Measurements from ENCODE around the gene MYBPC2. TPM values are rescaled to one million over a fixed set of nuclear protein-coding genes. Genes with fewer than 3 reads are reported as not detected.

The MYBPC2 gene
- total RNA-seq, 1 donor from 2014 or later: not detected

DNA sequence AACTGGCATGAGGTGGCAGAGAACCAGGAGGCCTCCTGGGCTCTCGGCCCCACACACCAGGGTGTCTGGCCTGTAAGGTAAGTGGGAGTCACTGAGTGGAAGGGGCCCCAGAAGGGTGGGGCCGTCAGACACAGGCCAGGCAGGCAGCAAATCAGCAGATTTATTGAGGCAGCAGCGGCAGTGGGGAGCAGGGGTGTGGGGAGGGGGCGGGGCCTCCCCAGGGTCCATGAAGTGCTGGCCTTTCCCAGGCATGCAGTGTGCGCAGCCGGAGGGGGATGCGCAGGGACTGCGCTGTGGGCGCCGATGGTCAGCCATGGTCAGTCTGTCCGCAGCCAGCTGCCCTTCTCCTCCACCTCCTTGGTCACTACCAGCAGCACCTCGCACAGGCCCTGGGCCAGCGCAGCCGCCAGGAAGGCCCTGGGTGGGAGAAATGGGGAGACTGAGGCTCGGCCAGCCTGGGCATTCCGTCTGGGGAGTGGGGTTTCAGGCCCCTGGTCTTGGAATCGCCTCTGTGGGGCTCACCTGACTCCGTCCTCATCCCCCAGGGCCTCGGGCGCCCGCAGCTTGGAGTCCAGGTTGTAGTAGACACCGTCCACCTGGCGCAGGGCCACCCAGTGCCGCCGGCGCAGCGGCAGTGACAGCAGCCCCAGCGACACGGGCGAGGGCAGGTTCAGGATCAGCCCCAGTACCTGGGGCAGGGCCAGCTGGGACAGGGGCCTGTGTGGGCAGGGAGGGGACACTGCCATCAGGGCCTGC lies 73.3 kb downstream of the MYBPC2 start:
- Histone ChIP-seq H2AFZ (ENCODE audit: low read depth, low read length) (no peak overlapping the region), H4K20me1 (ENCODE audit: insufficient read depth, low read length) (no peaks in the 10 kb centered on the region), H3K9ac (ENCODE audit: low read length) (no peak overlapping the region), H3K4me2 (ENCODE audit: low read length) (no peak overlapping the region), H3K27ac (ENCODE audit: low read depth, low read length) (no peak overlapping the region), H3K4me3 (ENCODE audit: insufficient read depth, low read depth, low read length) (no peak overlapping the region), H3K27me3 (ENCODE audit: insufficient read depth, low read length) (no peaks in the 10 kb centered on the region), H3K9me3 (ENCODE audit: insufficient read depth, low read depth, low read length) (no peaks in the 10 kb centered on the region), H3K79me2 (ENCODE audit: insufficient read depth, low read length) (peaks cover 9% of the 10 kb centered on the region), H3K4me1 (ENCODE audit: insufficient read depth, low read length) (peaks cover 4% of the 10 kb centered on the region), H3K36me3 (ENCODE audit: insufficient read depth, low read length) (no peaks in the 10 kb centered on the region)
- Mint-ChIP-seq H3K4me1 (ENCODE audit: low read depth, unreplicated experiment) (no peaks in the 10 kb centered on the region), H3K9me3 (ENCODE audit: unreplicated experiment) (peaks cover 21% of the 10 kb centered on the region), H3K27me3 (ENCODE audit: low read depth, unreplicated experiment) (no peaks in the 10 kb centered on the region), H3K36me3 (ENCODE audit: low read depth, unreplicated experiment) (no peaks in the 10 kb centered on the region), H3K4me3 (ENCODE audit: unreplicated experiment) (no peak overlapping the region), H3K27ac (ENCODE audit: unreplicated experiment) (no peak overlapping the region)
- DNase-seq (ENCODE audit: low read depth) (no peak), FAIRE-seq (no peak)
- TF ChIP-seq EZH2 (IDR thresholded peaks at IDR 0.05; ENCODE audit: insufficient read depth, low read length): no peak
- TF ChIP-seq, protein P1, sequence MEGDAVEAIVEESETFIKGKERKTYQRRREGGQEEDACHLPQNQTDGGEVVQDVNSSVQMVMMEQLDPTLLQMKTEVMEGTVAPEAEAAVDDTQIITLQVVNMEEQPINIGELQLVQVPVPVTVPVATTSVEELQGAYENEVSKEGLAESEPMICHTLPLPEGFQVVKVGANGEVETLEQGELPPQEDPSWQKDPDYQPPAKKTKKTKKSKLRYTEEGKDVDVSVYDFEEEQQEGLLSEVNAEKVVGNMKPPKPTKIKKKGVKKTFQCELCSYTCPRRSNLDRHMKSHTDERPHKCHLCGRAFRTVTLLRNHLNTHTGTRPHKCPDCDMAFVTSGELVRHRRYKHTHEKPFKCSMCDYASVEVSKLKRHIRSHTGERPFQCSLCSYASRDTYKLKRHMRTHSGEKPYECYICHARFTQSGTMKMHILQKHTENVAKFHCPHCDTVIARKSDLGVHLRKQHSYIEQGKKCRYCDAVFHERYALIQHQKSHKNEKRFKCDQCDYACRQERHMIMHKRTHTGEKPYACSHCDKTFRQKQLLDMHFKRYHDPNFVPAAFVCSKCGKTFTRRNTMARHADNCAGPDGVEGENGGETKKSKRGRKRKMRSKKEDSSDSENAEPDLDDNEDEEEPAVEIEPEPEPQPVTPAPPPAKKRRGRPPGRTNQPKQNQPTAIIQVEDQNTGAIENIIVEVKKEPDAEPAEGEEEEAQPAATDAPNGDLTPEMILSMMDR (IDR thresholded peaks at IDR 0.05; ENCODE audit: insufficient read depth, low read depth, low read length): no peak

DNA sequence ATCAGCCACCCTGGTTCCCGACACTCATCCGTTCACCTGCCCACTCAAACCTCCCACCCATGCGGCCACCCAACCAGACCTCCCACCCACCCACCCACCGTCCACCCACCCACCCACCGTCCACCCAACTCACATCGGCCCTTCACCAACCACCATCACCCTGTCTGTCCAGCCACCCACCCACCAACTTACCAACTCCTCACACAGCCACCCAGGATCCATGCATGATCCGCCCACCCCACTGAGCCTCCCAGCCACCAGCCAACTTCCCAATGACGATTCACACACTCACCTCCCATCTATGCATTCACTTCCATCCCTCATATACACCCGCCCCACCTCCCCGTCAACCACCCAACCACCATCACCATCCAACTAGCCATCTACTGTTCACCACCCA lies 74.0 kb downstream of the MYBPC2 start:
- Histone ChIP-seq H3K27ac (ENCODE audit: low read depth, low read length) (no peak overlapping the region), H3K9ac (ENCODE audit: low read length) (no peak overlapping the region), H4K20me1 (ENCODE audit: insufficient read depth, low read length) (no peaks in the 10 kb centered on the region), H3K9me3 (ENCODE audit: insufficient read depth, low read depth, low read length) (no peaks in the 10 kb centered on the region), H3K27me3 (ENCODE audit: insufficient read depth, low read length) (no peaks in the 10 kb centered on the region), H3K4me2 (ENCODE audit: low read length) (no peak overlapping the region), H3K4me3 (ENCODE audit: insufficient read depth, low read depth, low read length) (no peak overlapping the region), H3K36me3 (ENCODE audit: insufficient read depth, low read length) (no peaks in the 10 kb centered on the region), H3K79me2 (ENCODE audit: insufficient read depth, low read length) (peaks cover 9% of the 10 kb centered on the region), H2AFZ (ENCODE audit: low read depth, low read length) (no peak overlapping the region), H3K4me1 (ENCODE audit: insufficient read depth, low read length) (peaks cover 4% of the 10 kb centered on the region)
- Mint-ChIP-seq H3K27me3 (ENCODE audit: low read depth, unreplicated experiment) (no peaks in the 10 kb centered on the region), H3K27ac (ENCODE audit: unreplicated experiment) (no peak overlapping the region), H3K4me1 (ENCODE audit: low read depth, unreplicated experiment) (no peaks in the 10 kb centered on the region), H3K9me3 (ENCODE audit: unreplicated experiment) (peaks cover 23% of the 10 kb centered on the region), H3K4me3 (ENCODE audit: unreplicated experiment) (no peak overlapping the region), H3K36me3 (ENCODE audit: low read depth, unreplicated experiment) (no peaks in the 10 kb centered on the region)
- TF ChIP-seq, protein P1 (IDR thresholded peaks at IDR 0.05; ENCODE audit: insufficient read depth, low read depth, low read length): no peak
- no peak for TF ChIP-seq EZH2 (IDR thresholded peaks at IDR 0.05; ENCODE audit: insufficient read depth, low read length)
- FAIRE-seq: no peak
- DNase-seq (ENCODE audit: low read depth): no peak

DNA sequence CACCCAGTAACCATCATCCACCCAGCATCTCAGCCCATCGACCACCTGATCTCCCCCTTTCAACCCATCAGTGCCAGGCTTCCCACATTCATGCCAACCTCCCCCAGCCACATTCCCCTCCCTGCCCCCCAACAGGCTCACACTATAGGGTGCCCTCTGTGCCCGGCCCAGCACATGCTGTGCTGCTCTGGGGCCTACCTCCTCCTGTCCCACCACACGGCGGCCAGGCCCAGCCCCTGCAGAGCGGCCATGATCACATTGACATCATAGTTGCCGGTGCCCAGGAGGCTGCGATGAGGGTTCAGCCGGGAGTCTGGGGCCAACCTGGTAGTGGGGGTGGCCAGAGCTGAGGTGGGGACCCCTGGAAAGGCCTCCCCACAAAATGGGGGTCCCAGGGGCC lies 74.7 kb downstream of the MYBPC2 start:
- DNase-seq (ENCODE audit: low read depth) (no peak), FAIRE-seq (no peak)
- H3K9ac ChIP-seq (ENCODE audit: low read length): no peak overlapping the region
- no peak overlapping the region for H2AFZ ChIP-seq (ENCODE audit: low read depth, low read length)
- no peak for TF ChIP-seq EZH2 (IDR thresholded peaks at IDR 0.05; ENCODE audit: insufficient read depth, low read length)
- TF ChIP-seq, protein P1 (IDR thresholded peaks at IDR 0.05; ENCODE audit: insufficient read depth, low read depth, low read length): no peak
- no peak overlapping the region for H3K4me2 ChIP-seq (ENCODE audit: low read length)
- no peak overlapping the region for H3K27ac ChIP-seq (ENCODE audit: low read depth, low read length)
- no peaks in the 10 kb centered on the region for H3K27me3 ChIP-seq (ENCODE audit: insufficient read depth, low read length)
- no peaks in the 10 kb centered on the region for H3K4me1 Mint-ChIP-seq (ENCODE audit: low read depth, unreplicated experiment)
- no peak overlapping the region for H3K4me3 Mint-ChIP-seq (ENCODE audit: unreplicated experiment)
- no peaks in the 10 kb centered on the region for H3K36me3 ChIP-seq (ENCODE audit: insufficient read depth, low read length)
- H3K9me3 Mint-ChIP-seq (ENCODE audit: unreplicated experiment): peaks cover 25% of the 10 kb centered on the region
- H3K27ac Mint-ChIP-seq (ENCODE audit: unreplicated experiment): no peak overlapping the region
- no peaks in the 10 kb centered on the region for H4K20me1 ChIP-seq (ENCODE audit: insufficient read depth, low read length)
- no peaks in the 10 kb centered on the region for H3K9me3 ChIP-seq (ENCODE audit: insufficient read depth, low read depth, low read length)
- no peaks in the 10 kb centered on the region for H3K36me3 Mint-ChIP-seq (ENCODE audit: low read depth, unreplicated experiment)
- H3K79me2 ChIP-seq (ENCODE audit: insufficient read depth, low read length): peaks cover 9% of the 10 kb centered on the region
- peaks cover 4% of the 10 kb centered on the region for H3K4me1 ChIP-seq (ENCODE audit: insufficient read depth, low read length)
- H3K4me3 ChIP-seq (ENCODE audit: insufficient read depth, low read depth, low read length): no peak overlapping the region
- H3K27me3 Mint-ChIP-seq (ENCODE audit: low read depth, unreplicated experiment): no peaks in the 10 kb centered on the region
